Measurements from ENCODE around the gene MEOX1. TPM values are rescaled to one million over a fixed set of nuclear protein-coding genes. Genes with fewer than 3 reads are reported as not detected.

MEOX1 gene
- 1 to 10 TPM; 2.7 to 6.4 (median 4.2) TPM for total RNA-seq

DNA sequence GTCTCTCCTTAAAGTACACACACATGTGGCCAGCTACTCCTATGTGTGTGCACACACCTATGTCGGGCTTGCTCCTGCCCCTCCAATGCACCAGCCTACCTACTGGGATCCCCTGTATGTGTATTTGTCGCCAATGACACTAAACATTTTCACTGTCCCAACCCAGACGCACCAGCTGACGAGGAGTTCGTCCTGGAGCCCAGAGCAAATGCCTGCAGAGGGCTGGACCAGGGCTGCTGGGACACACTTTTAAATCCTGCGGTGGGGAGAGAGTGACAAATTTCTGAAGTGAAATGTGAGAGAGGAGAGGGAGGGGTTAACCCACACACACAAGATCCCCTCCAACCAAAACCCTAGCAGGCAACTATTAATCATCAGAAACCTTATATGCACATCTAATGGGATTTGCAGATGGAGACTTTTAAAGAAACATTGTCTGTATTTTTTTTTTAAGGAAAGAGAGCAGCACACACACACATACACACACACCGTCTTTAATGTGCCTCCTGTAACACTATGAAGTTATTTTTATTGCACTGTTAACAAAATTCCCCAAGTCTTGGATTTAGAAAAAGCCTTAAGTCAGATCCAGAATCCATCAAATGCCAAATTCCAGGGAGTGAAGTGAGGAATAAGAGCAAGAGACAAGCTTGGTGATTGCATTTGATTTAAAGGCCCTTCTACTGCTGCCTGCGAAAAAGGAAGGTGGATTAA lies at the start of gene MEOX1:
TSS of gene MEOX1 (minus strand) at position 224 of the 714 bp plus-strand sequence. CDS start 388 bp downstream, outside the sequence.
- DNase-seq (ENCODE audit: low spot score in 2 of 2): no peak
- 43% methylated on average over 8 of the region's 8 CpGs for WGBS
- Histone ChIP-seq H3K9me3 (no peaks in the 10 kb centered on the region), H3K27ac (no peak within 1 kb of the TSS), H3K27me3 (no peaks in the 10 kb centered on the region), H3K4me1 (peaks cover 24% of the 10 kb centered on the region), H3K36me3 (no peaks in the 10 kb centered on the region), H3K4me3 (peak within 1 kb of the TSS; percentile 23)
- TF ChIP-seq POLR2AphosphoS5 (IDR thresholded peaks at IDR 0.05) (no peak), EP300 (IDR thresholded peaks at IDR 0.05) (no peak), CTCF (IDR thresholded peaks at IDR 0.05) (no peak), POLR2A (IDR thresholded peaks at IDR 0.05) (no peak)

DNA sequence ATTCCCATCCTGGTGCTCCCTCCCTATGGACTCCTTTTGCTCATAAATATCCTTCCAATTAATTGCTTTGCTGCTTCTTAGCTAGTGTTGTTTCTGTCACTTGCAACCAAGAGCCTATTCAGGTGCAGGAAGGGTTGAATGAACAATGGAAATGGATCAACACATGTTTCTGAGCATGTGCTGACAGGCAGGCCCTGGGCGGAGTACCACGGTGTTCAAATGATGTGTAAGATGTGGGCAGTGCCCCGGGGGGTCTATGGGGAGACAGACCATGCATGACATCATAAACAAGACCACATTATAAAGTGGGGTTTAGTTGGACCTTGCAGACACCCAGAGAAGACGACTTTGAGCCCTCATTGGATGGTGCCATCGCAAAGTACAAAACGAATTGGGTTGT lies 48.4 kb upstream of the MEOX1 start:
- no peak overlapping the region for H3K27ac ChIP-seq
- peaks cover 22% of the 10 kb centered on the region for H3K4me1 ChIP-seq
- TF ChIP-seq POLR2A (IDR thresholded peaks at IDR 0.05) (no peak), CTCF (IDR thresholded peaks at IDR 0.05) (no peak)
- no peak overlapping the region for H3K4me3 ChIP-seq
- no peaks in the 10 kb centered on the region for H3K9me3 ChIP-seq
- WGBS: 79% methylated on average over 6 of the region's 6 CpGs
- no peaks in the 10 kb centered on the region for H3K36me3 ChIP-seq
- DNase-seq (ENCODE audit: low spot score in 2 of 2): no peak
- H3K27me3 ChIP-seq: peaks cover 10% of the 10 kb centered on the region

DNA sequence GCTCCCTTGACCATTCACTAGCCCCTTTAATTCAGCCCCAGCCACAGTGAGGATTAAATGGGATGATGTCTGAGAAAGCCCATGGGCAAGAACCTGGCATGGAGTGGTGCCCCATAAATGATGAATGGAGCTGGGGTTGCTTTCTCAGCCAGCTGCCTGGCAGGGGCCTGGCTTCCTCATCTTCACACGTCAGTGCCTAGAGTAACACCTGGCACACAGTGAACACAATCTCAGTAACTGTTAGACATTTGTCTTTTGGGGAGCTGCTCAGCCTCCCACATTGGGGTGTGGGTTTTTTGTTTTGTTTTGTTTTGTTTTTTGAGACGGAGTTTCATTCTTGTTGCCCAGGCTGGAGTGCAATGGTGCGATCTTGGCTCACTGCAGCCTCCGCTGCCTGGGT lies 47.5 kb upstream of the MEOX1 start:
- TF ChIP-seq POLR2AphosphoS5 (IDR thresholded peaks at IDR 0.05) (no peak), POLR2A (IDR thresholded peaks at IDR 0.05) (no peak), EP300 (IDR thresholded peaks at IDR 0.05) (no peak), CTCF (IDR thresholded peaks at IDR 0.05) (no peak)
- Histone ChIP-seq H3K27me3 (peaks cover 14% of the 10 kb centered on the region), H3K27ac (no peak overlapping the region), H3K4me1 (peaks cover 22% of the 10 kb centered on the region), H3K36me3 (no peaks in the 10 kb centered on the region), H3K4me3 (no peak overlapping the region), H3K9me3 (no peaks in the 10 kb centered on the region)
- DNase-seq (ENCODE audit: low spot score in 2 of 2): no peak
- 78% methylated on average over 4 of the region's 4 CpGs for WGBS

DNA sequence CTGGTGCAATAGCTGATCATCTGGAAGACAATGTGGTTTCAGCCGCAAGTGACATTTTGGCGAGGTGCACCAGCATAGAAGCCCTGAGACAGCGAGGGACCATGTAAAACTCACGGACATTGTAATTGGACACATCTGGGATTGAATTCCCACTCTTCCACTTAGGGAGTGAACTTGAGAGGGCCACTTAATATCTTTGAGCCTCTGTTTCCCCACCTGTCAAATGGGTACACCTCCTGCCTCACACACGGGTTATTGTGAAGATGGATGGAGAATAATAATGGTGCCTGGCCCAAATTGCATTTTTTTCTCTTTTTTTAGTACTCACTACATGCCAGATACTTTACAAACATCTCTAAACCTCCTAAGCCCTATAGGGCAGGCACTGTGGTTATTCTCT lies 45.5 kb upstream of the MEOX1 start:
- TF ChIP-seq POLR2AphosphoS5 (IDR thresholded peaks at IDR 0.05): no peak
- TF ChIP-seq EP300 (IDR thresholded peaks at IDR 0.05): no peak
- no peak for TF ChIP-seq POLR2A (IDR thresholded peaks at IDR 0.05)
- TF ChIP-seq CTCF (IDR thresholded peaks at IDR 0.05): no peak
- 58% methylated on average over 2 of the region's 5 CpGs for WGBS
- DNase-seq (ENCODE audit: low spot score in 2 of 2): no peak
- Histone ChIP-seq H3K4me1 (peaks cover 9% of the 10 kb centered on the region), H3K27me3 (peaks cover 14% of the 10 kb centered on the region), H3K36me3 (no peaks in the 10 kb centered on the region), H3K27ac (no peak overlapping the region), H3K9me3 (no peaks in the 10 kb centered on the region), H3K4me3 (no peak overlapping the region)

DNA sequence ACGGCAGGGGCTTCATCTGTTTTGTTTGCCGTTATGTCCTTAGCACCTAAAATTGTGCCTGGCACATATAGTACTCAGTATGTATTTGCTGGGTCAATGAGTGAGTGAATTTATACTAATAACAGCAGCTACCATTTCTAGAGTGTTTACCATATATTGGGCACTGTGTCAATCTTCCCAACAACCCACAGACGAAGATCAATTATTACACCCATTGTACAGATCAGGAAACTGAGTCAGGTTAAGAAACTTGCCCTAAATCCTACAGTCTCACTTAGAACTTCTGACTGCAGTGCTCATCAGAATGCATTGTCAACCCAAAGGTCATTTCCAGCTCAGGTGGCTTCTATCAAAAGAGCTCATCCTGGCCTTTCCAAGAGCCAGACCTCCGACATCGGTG lies 44.5 kb upstream of the MEOX1 start:
- WGBS: 64% methylated on average over 5 of the region's 5 CpGs
- no peak overlapping the region for H3K4me3 ChIP-seq
- no peak for DNase-seq (ENCODE audit: low spot score in 2 of 2)
- TF ChIP-seq POLR2AphosphoS5 (IDR thresholded peaks at IDR 0.05) (no peak), POLR2A (IDR thresholded peaks at IDR 0.05) (no peak), EP300 (IDR thresholded peaks at IDR 0.05) (no peak), CTCF (IDR thresholded peaks at IDR 0.05) (no peak)
- H3K4me1 ChIP-seq: peaks cover 12% of the 10 kb centered on the region
- no peaks in the 10 kb centered on the region for H3K36me3 ChIP-seq
- peaks cover 14% of the 10 kb centered on the region for H3K27me3 ChIP-seq
- H3K9me3 ChIP-seq: no peaks in the 10 kb centered on the region
- H3K27ac ChIP-seq: no peak overlapping the region

All from suprapubic skin (tissue), 4 donors.